Measurements from ENCODE around the gene DENND1A.

The DENND1A gene

GRCh38 chr9:123500336-123500735, 429.6 kb downstream of the DENND1A start:
- H3K4me3 ChIP-seq: no peak overlapping the region
- H3K36me3 ChIP-seq (ENCODE audit: insufficient read depth, low read length): no peaks in the 10 kb centered on the region
- H3K9ac ChIP-seq (ENCODE audit: insufficient read length): no peak overlapping the region
- no peaks in the 10 kb centered on the region for H3K9me3 ChIP-seq (ENCODE audit: low read depth, low read length)
- DNase-seq (ENCODE audit: low read depth, low spot score): no peak
- H3K27ac ChIP-seq: no peak overlapping the region
- TF ChIP-seq POLR2AphosphoS5 (IDR thresholded peaks at IDR 0.05; ENCODE audit: borderline replicate concordance, low read depth, low read length): no peak
- TF ChIP-seq FOXP2 (optimal IDR thresholded peaks at IDR 0.05; ENCODE audit: control extremely low read depth, extremely low read length, insufficient read depth): no peak
- no peak for TF ChIP-seq EZH2 (IDR thresholded peaks at IDR 0.05)

GRCh38 chr9:123497830-123498229, 432.1 kb downstream of the DENND1A start:
- Histone ChIP-seq H3K9ac (ENCODE audit: insufficient read length) (no peak overlapping the region), H3K36me3 (ENCODE audit: insufficient read depth, low read length) (no peaks in the 10 kb centered on the region), H3K27ac (no peak overlapping the region), H3K4me3 (no peak overlapping the region), H3K9me3 (ENCODE audit: low read depth, low read length) (no peaks in the 10 kb centered on the region)
- no peak for TF ChIP-seq POLR2AphosphoS5 (IDR thresholded peaks at IDR 0.05; ENCODE audit: borderline replicate concordance, low read depth, low read length)
- TF ChIP-seq EZH2 (IDR thresholded peaks at IDR 0.05): no peak
- TF ChIP-seq FOXP2 (optimal IDR thresholded peaks at IDR 0.05; ENCODE audit: control extremely low read depth, extremely low read length, insufficient read depth): no peak
- DNase-seq (ENCODE audit: low read depth, low spot score): no peak

GRCh38 chr9:123495731-123496130, 434.2 kb downstream of the DENND1A start:
- no peak for DNase-seq (ENCODE audit: low read depth, low spot score)
- H3K27ac ChIP-seq: no peak overlapping the region
- no peak overlapping the region for H3K9ac ChIP-seq (ENCODE audit: insufficient read length)
- no peaks in the 10 kb centered on the region for H3K36me3 ChIP-seq (ENCODE audit: insufficient read depth, low read length)
- H3K9me3 ChIP-seq (ENCODE audit: low read depth, low read length): no peaks in the 10 kb centered on the region
- no peak overlapping the region for H3K4me3 ChIP-seq
- TF ChIP-seq EZH2 (IDR thresholded peaks at IDR 0.05) (no peak), FOXP2 (optimal IDR thresholded peaks at IDR 0.05; ENCODE audit: control extremely low read depth, extremely low read length, insufficient read depth) (no peak), POLR2AphosphoS5 (IDR thresholded peaks at IDR 0.05; ENCODE audit: borderline replicate concordance, low read depth, low read length) (no peak)

- Histone ChIP-seq H3K36me3 (ENCODE audit: insufficient read depth, low read length) (no peaks in the 10 kb centered on the region), H3K4me3 (no peak overlapping the region), H3K9me3 (ENCODE audit: low read depth, low read length) (no peaks in the 10 kb centered on the region), H3K27ac (no peak overlapping the region), H3K9ac (ENCODE audit: insufficient read length) (no peak overlapping the region)
- TF ChIP-seq POLR2AphosphoS5 (IDR thresholded peaks at IDR 0.05; ENCODE audit: borderline replicate concordance, low read depth, low read length): no peak
- no peak for TF ChIP-seq FOXP2 (optimal IDR thresholded peaks at IDR 0.05; ENCODE audit: control extremely low read depth, extremely low read length, insufficient read depth)
- no peak for TF ChIP-seq EZH2 (IDR thresholded peaks at IDR 0.05)
- DNase-seq (ENCODE audit: low read depth, low spot score): no peak
Observed at GRCh38 chr9:123493627-123494026, 436.3 kb downstream of the DENND1A start.

GRCh38 chr9:123490688-123491087, 439.2 kb downstream of the DENND1A start:
- no peak overlapping the region for H3K4me3 ChIP-seq
- no peak overlapping the region for H3K27ac ChIP-seq
- no peaks in the 10 kb centered on the region for H3K9me3 ChIP-seq (ENCODE audit: low read depth, low read length)
- H3K9ac ChIP-seq (ENCODE audit: insufficient read length): no peak overlapping the region
- DNase-seq (ENCODE audit: low read depth, low spot score): no peak
- no peak for TF ChIP-seq FOXP2 (optimal IDR thresholded peaks at IDR 0.05; ENCODE audit: control extremely low read depth, extremely low read length, insufficient read depth)
- no peak for TF ChIP-seq EZH2 (IDR thresholded peaks at IDR 0.05)
- no peak for TF ChIP-seq POLR2AphosphoS5 (IDR thresholded peaks at IDR 0.05; ENCODE audit: borderline replicate concordance, low read depth, low read length)
- no peaks in the 10 kb centered on the region for H3K36me3 ChIP-seq (ENCODE audit: insufficient read depth, low read length)

- Histone ChIP-seq H3K9me3 (ENCODE audit: low read depth, low read length) (no peaks in the 10 kb centered on the region), H3K4me3 (no peak overlapping the region), H3K27ac (no peak overlapping the region), H3K9ac (ENCODE audit: insufficient read length) (no peak overlapping the region), H3K36me3 (ENCODE audit: insufficient read depth, low read length) (no peaks in the 10 kb centered on the region)
- no peak for DNase-seq (ENCODE audit: low read depth, low spot score)
- TF ChIP-seq EZH2 (IDR thresholded peaks at IDR 0.05): no peak
- no peak for TF ChIP-seq POLR2AphosphoS5 (IDR thresholded peaks at IDR 0.05; ENCODE audit: borderline replicate concordance, low read depth, low read length)
- TF ChIP-seq FOXP2 (optimal IDR thresholded peaks at IDR 0.05; ENCODE audit: control extremely low read depth, extremely low read length, insufficient read depth): no peak
Observed at GRCh38 chr9:123488722-123489321, 441.1 kb downstream of the DENND1A start.

GRCh38 chr9:123487944-123488548, 441.9 kb downstream of the DENND1A start:
- TF ChIP-seq FOXP2 (optimal IDR thresholded peaks at IDR 0.05; ENCODE audit: control extremely low read depth, extremely low read length, insufficient read depth) (no peak), POLR2AphosphoS5 (IDR thresholded peaks at IDR 0.05; ENCODE audit: borderline replicate concordance, low read depth, low read length) (no peak), EZH2 (IDR thresholded peaks at IDR 0.05) (no peak)
- Histone ChIP-seq H3K4me3 (no peak overlapping the region), H3K27ac (no peak overlapping the region), H3K36me3 (ENCODE audit: insufficient read depth, low read length) (no peaks in the 10 kb centered on the region), H3K9me3 (ENCODE audit: low read depth, low read length) (no peaks in the 10 kb centered on the region), H3K9ac (ENCODE audit: insufficient read length) (no peak overlapping the region)
- DNase-seq (ENCODE audit: low read depth, low spot score): no peak

- H3K9me3 ChIP-seq (ENCODE audit: low read depth, low read length): no peaks in the 10 kb centered on the region
- no peak overlapping the region for H3K9ac ChIP-seq (ENCODE audit: insufficient read length)
- TF ChIP-seq POLR2AphosphoS5 (IDR thresholded peaks at IDR 0.05; ENCODE audit: borderline replicate concordance, low read depth, low read length) (no peak), FOXP2 (optimal IDR thresholded peaks at IDR 0.05; ENCODE audit: control extremely low read depth, extremely low read length, insufficient read depth) (no peak), EZH2 (IDR thresholded peaks at IDR 0.05) (no peak)
- no peak for DNase-seq (ENCODE audit: low read depth, low spot score)
- H3K36me3 ChIP-seq (ENCODE audit: insufficient read depth, low read length): no peaks in the 10 kb centered on the region
- H3K27ac ChIP-seq: no peak overlapping the region
- H3K4me3 ChIP-seq: no peak overlapping the region
Observed at GRCh38 chr9:123486431-123486830, 443.5 kb downstream of the DENND1A start.
